GM18499 (cell line): Measurements from ENCODE around the gene FOXN3.
"Not testable (repeated sequence)": the region's sequence is repeated elsewhere in the genome, so short reads cannot be mapped to it uniquely, and the experiment has no call there.

ENCODE experiments used
- ATAC-seq: cut with Tn5 transposase; IDR thresholded peaks from one replicate; pipeline ENCODE4 v1.9.1; 2021; ENCODE audit warnings: moderate number of reproducible peaks; ENCODE audit not compliant: insufficient read depth, unreplicated experiment

FOXN3 gene

DNA sequence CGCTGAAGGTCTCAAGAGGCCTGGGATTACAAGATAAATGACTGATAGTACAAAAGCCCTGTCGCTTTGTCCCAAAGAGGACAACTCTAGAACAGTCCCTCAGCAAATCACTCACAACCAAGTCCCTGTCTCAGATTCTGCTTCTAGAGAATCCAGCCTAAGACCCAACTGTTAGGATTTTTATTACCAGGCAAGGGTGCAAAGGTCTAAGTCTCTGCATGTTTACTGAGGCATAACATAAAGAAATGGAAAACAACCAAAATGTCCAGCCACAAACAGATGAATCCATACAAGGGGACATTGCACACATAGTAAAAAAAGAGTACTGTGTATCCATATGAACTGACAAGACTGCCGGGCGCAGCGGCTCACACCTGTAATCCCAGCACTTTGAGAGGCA, 104.1 kb downstream of the FOXN3 start:
- no peak for ATAC-seq

DNA sequence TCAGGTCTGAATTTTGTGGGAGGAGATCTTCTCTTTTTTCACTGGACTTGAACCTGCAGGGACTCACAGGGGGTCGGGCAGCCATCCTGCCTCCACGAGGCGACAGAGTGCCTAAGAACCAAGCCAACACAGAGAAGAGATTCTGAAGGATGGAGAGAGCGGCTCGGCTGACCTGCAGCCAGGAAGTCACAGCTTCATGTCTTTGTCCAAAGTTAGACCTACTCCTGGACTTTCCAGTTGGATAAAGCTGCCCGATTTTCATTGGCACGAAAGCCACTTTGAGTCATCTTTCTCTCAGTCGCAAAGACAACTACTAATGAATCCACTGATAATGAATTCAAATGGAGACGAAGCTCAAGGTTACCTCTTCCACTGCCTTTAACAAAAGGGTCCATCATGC, 106.8 kb downstream of the FOXN3 start:
- ATAC-seq = no peak

DNA sequence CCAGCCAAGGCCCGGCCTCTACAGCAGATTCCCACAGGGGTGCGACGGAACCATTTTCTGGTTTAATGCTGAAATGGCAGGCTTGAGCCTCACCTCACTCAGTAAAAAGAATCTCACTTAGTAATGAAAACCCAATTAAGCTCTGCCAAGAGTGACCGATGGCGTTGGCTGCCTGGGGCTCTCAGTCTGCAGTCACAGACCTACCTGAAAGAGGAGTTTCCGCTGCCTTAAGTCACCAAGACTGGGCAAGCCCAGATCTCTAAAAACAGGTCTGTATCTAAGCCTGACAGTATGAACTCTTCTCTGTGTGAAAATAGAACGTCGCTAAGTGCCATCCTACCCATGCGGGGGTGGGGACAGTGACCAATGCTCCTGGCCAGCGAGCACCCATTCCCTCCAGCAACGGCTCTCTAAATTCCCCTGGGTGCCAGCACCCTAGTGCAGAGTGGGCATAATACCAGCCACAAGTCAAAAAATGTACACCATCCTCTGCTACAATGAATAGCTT, 107.3 kb downstream of the FOXN3 start:
- ATAC-seq = no peak

DNA sequence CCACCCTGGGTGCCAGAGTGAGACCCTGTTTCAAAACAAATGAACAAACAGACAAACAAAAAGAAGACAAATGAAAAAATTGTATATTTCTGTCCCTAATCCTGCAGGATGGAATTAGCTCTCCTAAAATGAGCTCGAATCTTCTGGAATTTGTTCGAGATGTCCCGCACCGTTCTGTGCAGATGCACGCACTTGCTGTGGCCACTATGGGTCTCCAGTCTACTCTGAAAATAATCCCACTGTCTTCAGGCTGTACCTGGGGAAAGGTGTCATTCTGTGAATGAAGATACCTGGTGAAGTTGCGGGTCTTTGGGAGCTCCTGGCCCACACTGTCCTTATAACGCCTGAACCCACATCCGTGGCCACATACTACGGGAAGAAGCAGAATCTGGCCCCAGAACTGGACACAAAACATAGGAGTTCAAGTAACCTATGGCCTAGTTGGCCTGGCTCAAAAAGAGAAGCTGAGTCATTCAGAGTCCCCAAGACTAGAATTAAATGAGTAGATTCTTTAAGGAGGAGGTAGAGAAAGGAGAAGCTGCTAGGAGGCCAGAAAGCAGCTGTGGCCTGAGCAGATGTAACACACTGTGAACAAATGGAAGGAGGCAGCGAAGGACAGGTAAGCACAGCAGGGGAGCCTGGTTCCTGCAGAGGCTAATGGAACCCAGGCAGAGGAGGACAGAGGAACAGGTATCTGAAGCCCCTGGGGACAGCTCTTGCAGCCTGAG, 108.6 kb downstream of the FOXN3 start:
- ATAC-seq = peak; percentile 28

DNA sequence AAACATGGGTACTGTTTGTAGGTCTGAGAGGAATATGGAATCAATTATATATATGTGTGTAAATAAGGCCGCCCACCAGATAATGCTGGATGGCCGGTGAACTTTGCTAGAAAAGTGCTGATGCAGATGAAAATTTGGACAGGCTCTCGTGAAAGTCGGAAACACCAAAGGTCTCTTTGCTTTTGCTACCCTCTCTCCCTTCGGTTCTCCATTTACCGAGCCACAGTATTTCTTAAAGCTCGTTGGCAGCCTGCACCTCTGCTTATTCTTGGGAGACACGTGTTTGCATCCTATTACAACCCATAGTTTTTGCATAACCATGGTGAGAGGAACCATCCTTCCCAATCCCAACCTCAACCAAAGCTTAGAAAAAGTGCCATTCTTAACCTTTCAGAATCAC, 109.6 kb downstream of the FOXN3 start:
- ATAC-seq = no peak

DNA sequence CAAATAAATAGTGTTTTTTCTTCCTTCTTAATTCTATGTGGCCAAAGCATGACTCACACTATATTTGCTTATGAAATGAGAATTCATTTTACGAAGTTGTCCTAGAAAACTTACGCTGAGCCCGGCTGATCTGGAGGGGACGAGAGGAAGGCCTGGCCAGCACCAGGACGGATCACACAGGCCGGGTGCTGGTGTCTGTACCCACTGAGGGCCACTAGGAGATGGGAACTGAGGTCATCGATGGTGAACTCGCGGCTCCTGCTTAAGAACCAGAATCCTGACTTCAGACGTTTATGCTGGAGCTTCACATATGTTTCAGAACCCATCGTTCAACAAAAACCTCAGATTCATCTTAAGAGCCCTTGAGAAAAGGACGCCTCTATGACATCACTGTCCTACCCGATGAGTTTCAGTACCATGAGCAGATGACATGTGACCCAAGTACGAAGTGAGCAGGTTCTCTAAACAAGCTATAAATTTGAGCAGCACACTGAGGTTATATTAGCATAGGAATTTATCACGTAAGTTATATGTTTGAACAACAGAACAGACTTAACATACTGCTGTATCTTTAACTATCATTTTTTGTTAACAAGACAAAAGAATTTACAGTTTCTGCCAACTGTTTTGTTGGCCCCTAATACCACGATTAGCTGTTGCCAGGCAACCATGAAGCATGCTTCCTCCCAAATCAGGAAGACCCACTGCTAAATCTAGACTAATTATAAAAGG, 111.9 kb downstream of the FOXN3 start:
- ATAC-seq = no peak

DNA sequence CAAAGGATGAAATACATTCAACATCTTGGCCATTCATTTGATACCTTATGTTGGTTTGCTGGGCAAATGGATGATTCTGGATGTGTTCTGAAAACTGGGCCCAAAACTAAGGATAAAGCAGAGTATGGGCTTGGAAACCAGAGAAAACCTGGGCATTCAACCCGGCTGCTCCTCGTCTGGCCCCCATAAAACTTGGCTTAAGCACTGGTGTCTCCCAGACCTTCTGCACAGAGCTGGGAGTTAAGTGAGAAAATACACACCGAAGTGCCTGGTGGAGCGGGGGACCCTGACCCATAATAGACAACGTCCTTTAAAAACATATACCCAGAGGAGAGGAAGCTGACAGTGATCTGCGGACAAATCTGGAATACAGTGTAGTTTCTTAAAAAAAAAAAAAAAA, 112.5 kb downstream of the FOXN3 start:
- no peak for ATAC-seq

DNA sequence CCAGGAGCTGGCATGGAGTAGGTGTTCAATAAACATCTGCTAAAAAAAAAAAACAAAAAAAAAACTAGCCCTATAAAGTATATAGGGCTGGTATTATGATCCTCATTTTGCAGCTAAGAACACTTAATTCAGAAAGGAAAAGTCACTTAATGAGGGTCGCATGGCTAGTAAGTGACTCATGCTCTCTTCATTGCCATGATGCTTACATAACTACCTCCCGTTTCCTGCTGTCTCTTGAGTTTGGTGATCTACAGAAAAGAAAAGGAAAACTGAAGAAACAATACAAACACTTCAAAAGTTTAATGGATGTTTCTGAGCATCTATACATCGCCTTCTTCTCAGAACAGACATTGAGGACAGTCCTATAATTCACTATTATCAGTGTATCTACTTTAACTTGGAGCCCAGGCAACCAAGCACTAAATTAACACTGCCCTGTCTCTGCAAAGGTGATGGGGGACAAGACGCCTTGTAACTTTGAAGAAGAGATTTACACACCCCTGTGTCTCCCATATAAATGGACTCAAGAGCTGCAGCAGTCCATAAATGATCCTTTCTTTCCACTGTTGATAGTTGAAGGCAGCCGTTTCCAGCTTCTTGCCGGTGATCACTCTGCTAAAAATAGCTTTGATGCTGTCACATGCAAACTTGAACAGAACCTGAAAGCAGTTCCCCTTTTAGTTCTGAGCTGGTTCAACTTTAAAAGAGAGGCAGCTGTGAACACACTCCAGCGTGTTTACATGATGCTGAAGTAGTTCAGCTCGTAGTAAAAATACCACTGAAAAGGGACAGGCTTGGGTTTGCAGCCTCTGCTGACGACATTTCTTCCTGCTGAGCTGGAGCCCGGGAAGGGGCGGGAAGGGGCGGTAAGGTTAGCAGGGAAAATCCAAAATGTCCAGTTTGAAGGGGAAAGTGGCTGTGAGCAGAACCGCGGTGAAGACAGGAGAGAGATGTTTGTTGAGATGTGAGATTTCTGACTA, 113.3 kb downstream of the FOXN3 start:
- no peak for ATAC-seq

DNA sequence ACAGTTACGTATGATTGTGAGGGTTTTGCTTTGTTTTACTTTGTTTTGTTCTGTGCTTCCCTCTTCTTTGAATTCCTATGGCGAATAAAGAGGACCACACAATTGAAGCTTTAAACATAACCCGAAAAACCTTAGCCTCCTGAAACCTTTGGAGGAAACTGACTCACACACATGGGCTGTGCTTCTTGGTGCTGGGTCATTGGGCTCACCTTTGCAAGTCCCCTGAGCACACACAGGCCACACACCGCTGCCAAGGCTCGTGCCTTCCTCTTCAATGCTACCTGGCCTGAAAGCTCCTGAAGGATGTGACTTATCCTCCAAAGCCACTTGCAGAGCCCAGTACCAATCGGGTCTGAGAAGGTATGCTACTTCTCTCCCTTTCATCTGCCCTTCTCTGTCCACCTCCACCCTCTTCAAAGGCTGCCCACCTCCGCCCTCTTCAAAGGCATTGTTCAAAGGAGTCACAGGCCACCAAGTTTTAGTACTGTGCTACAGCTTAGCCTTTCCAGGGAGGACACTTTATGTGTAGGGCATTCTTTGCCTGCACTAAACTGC, 114.6 kb downstream of the FOXN3 start:
- no peak for ATAC-seq

DNA sequence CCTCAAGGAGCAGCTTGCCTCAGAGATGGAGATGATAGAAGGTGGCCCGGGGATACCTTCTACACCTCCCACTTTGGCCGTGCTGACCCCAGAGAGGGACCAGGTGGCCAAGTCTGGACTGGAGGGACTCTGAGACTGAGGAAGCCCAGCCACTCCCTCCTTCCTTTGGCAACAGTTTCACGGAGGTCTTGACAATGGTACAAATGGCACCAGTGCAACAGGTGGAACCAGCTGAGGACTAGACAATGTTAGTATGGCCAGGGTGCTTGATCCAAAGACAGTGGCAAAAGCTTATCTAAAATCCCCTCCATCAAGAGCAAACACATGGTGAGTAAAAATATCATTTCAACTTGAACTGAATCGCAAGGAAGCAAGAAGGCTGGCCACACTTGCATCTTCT, 117.4 kb downstream of the FOXN3 start:
- no peak for ATAC-seq

DNA sequence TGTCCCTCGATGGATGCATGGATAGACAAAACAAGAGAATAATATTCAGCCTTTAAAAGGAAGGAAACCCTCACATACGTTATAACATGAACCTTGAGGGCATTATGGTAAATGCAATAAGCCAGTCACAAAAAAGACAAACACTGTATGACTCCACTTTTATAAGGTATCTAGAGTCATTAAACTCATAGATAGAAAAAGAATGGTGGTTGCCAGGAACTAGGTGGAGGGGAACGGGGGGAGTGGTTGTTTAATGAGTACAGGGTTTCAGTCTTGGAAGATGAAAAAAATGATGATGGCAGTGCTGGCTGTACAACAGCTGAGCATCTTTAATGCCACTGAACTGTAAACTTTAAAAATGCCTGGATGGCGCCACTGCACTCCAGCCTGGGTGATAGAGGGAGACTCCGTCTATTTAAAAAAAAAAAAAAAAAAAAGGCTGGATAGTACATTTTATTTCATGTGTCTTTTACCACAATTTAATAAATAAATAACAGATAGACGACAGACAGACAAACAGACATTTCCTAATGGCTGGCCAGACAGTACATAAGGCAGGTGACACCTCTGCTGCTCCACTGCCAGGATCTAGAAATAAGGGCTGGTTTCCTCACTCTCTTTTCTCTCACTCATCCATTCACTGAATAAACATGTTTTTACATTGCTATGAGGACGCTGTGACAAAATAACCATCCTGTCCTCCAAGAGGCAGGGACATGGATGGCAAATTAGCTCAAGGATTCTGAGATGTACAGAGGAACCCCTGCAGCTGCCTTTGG, 118.8 kb downstream of the FOXN3 start:
- ATAC-seq = no peak

DNA sequence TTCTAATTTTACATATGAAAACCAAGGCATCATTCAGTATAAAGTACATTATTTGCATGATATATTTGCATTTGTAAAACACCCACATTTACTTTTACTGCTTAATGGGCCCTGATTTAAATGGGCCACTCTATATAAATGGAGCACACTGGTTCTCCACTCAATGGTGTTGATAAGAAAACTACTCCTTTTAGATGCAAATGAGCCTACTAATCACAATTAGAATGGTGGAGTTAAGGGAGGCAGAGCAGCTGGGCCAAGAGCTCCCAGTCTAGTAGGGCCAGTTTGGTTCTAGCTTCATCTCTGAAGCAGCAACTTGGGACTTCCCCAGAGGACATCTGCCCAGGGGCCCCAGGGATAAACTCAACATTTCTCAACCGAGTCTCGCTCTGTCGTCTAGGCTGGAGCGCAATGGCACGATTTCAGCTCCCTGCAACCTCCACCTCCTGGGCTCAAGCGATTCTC, 120.7 kb downstream of the FOXN3 start:
- no peak for ATAC-seq

DNA sequence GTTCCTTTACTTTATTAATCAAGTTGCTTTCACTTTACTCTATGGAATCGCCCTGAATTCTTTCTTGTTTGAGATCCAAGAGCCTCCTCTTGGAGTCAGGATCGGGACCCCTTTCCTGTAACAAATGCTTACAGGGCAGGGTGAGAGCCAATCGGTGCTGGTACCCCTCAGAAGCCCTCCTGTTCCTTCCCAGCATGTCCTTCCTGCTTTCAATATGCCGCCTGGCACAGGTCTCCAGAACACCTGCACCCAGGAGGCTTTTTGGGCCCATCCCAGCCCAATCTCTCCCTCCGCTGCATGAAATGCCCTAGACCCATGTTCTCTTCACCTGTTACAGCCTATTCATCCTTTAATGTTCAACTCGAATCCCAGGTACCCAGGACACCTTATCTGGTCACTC, 122.2 kb downstream of the FOXN3 start:
- ATAC-seq = no peak

DNA sequence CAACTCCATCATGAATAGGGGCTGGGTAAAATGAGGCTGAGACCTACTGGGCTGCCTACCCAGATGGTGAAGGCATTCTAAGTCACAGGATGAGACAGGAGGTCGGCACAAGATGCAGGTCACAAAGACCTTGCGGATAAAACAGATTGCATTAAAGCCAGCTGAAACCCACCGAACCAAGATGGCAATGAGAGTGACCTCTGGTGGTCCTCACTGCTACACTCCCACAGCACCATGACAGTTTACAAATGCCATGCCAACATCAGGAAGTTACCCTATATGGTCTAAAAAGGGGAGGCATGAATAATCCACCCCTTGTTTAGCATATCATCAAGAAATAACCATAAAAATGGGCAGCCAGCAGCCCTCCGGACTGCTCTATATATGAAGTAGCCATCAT, 122.6 kb downstream of the FOXN3 start:
- ATAC-seq = not testable (repeated sequence)

DNA sequence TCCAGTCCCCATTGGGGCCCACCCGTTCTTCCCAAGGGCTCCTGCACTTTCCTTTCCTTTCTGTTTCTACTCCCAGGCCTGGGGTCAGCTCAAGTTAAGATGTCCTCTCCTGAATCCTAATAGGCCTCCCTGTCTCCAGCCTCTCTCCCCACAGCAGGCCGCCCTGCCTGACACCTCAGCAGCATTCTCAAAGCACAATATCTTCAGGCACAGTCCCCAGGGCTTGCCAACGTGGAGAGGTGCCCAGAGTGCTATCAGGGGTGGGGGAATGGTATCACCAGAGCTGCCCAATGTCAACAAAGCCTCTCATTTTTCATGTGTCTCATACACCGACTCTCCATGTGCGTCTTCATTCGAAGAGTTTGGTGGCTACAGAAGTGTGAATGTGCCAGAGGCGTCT, 123.0 kb downstream of the FOXN3 start:
- no peak for ATAC-seq

DNA sequence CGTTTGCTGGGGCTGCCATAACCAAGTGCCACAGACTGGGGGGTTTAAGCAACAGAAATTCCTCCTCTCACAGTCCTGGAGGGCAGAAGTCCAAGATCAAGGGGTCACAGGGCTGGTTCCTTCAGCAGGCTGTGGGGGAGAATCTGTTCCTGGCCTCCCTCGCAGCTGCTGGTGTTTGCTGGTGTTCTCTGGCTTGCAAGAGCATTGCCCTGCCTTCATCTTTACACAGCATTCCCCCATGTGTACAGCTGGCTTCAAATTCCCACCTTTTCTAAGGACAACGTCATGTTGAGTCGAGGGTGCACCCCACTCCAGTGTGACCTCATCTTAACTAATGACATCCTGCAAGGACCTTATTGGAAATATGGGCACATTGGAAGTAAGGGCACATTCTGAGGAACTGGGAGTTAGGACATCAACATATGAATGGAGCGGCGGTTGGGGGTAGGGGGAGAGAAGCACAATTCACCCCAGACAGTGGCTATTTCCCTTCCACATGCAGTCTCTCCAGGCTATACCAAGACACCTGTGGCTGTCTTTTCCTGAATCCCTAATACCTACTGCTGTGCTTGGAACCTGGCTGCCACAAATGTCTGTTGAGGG, 123.6 kb downstream of the FOXN3 start:
- ATAC-seq = no peak

DNA sequence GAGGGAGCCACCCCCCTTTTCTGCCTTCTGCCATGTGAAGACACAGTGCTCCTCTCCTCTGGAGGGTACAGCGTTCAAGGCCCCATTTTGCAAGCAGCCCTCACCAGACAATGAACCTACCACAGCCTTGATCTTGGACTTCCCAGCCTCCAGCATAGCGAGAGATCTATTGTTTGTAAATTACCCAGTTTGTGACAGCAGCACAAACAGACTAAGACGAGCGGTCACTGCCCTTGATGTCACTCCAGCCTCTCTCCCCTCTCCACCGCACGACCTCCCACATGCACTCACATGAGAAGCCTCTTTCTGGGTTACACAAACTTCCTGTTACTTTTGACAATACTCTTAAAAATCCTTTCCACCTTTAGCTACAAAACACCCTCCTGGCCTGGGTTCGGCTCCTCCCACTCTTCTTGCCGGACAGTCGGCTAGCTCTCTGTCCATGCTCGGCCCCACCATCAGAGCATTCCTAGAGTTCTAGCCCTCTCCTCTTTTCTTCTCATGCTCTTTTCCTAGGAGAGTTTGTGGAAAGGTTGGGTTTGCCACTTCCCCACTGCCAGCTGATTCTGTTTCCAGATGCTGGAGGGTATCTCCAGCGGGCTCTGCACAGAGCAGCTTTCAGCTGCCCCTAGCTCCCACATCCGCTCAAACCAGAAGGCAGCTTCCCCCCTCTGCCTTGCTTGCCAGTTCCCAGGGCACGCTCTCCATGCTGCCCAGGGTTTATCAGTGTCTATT, 124.3 kb downstream of the FOXN3 start:
- no peak for ATAC-seq

DNA sequence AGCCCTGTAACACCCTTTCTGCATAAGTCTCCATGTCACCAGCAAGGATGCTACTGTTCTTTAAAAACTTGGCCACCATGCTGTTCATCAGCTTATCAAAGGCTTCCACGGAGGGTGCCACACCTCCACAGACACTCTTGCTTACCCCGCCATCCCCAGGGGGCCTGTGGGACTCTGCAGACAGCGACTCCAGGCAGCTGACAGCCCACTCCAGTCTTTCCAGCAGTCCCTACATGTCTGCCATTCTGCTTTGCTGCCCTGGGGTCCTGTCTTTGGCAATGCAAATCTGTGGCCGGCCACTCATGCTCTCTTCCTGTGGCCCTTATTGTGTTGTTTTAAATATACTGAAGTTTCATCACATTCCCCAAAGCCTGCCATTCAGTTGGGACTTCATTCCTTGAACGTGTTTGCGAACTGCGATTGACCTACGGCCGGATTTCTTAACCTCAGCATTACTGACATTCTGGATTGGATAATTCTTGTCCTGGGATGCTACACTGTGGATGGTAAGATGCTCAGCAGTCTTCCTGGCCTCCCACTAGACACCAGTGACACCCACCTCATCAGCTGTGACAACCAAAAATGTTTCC, 125.6 kb downstream of the FOXN3 start:
- ATAC-seq = no peak
